Activated naive CD8-positive, alpha-beta T cell (primary cell): ENCODE measurements around the gene CNTNAP5.
"Not testable (repeated sequence)": the region's sequence is repeated elsewhere in the genome, so short reads cannot be mapped to it uniquely, and the experiment has no call there.

ENCODE experiments used
- H3K27ac Mint-ChIP-seq: one replicate; pipeline ENCODE4 v1.8.0; 2021; ENCODE audit warnings: mixed read lengths
- H3K27me3 Mint-ChIP-seq: one replicate; pipeline ENCODE4 v1.8.0; 2021; ENCODE audit warnings: mixed read lengths
- H3K36me3 Mint-ChIP-seq: one replicate; pipeline ENCODE4 v1.8.0; 2021; ENCODE audit warnings: mixed read lengths
- H3K4me1 Mint-ChIP-seq: one replicate; pipeline ENCODE4 v1.8.0; 2021; ENCODE audit warnings: low read depth, mixed read lengths
- H3K4me3 Mint-ChIP-seq: one replicate; pipeline ENCODE4 v1.8.0; 2021; ENCODE audit warnings: mild to moderate bottlenecking, mixed read lengths
- H3K9me3 Mint-ChIP-seq: one replicate; pipeline ENCODE4 v1.8.0; 2021; ENCODE audit warnings: low read depth, mixed read lengths

Gene CNTNAP5

GRCh38 chr2:124325667-124326440, 300.8 kb downstream of the CNTNAP5 start:
- Mint-ChIP-seq H3K27ac (no peak overlapping the region), H3K9me3 (no peaks in the 10 kb centered on the region), H3K4me1 (no peaks in the 10 kb centered on the region), H3K27me3 (no peaks in the 10 kb centered on the region), H3K36me3 (no peaks in the 10 kb centered on the region), H3K4me3 (no peak overlapping the region)

GRCh38 chr2:124327303-124327702, 302.2 kb downstream of the CNTNAP5 start:
- H3K27ac Mint-ChIP-seq, result no peak overlapping the region
- H3K9me3 Mint-ChIP-seq, result no peaks in the 10 kb centered on the region
- no peaks in the 10 kb centered on the region for H3K36me3 Mint-ChIP-seq
- H3K27me3 Mint-ChIP-seq, result no peaks in the 10 kb centered on the region
- H3K4me1 Mint-ChIP-seq, result no peaks in the 10 kb centered on the region
- no peak overlapping the region for H3K4me3 Mint-ChIP-seq

GRCh38 chr2:124328397-124328796, 303.3 kb downstream of the CNTNAP5 start:
- Mint-ChIP-seq H3K27me3 (no peaks in the 10 kb centered on the region), H3K27ac (no peak overlapping the region), H3K4me1 (no peaks in the 10 kb centered on the region), H3K9me3 (no peaks in the 10 kb centered on the region), H3K36me3 (no peaks in the 10 kb centered on the region), H3K4me3 (no peak overlapping the region)

- Mint-ChIP-seq H3K4me3 (no peak overlapping the region), H3K36me3 (no peaks in the 10 kb centered on the region), H3K27me3 (no peaks in the 10 kb centered on the region), H3K4me1 (no peaks in the 10 kb centered on the region), H3K27ac (no peak overlapping the region), H3K9me3 (peaks cover 4% of the 10 kb centered on the region)
These were observed 308.7 kb downstream of the CNTNAP5 start for GRCh38 chr2:124333784-124334183.

- Mint-ChIP-seq H3K4me3 (no peak overlapping the region), H3K27me3 (no peaks in the 10 kb centered on the region), H3K36me3 (no peaks in the 10 kb centered on the region), H3K27ac (no peak overlapping the region), H3K9me3 (peaks cover 10% of the 10 kb centered on the region), H3K4me1 (no peaks in the 10 kb centered on the region)
These were observed 310.0 kb downstream of the CNTNAP5 start for GRCh38 chr2:124335058-124335457.

GRCh38 chr2:124339709-124340108, 314.6 kb downstream of the CNTNAP5 start:
- H3K4me3 Mint-ChIP-seq, result no peak overlapping the region
- peaks cover 10% of the 10 kb centered on the region for H3K9me3 Mint-ChIP-seq
- no peak overlapping the region for H3K27ac Mint-ChIP-seq
- no peaks in the 10 kb centered on the region for H3K27me3 Mint-ChIP-seq
- H3K36me3 Mint-ChIP-seq, result no peaks in the 10 kb centered on the region
- no peaks in the 10 kb centered on the region for H3K4me1 Mint-ChIP-seq

- no peak overlapping the region for H3K27ac Mint-ChIP-seq
- no peaks in the 10 kb centered on the region for H3K4me1 Mint-ChIP-seq
- no peak overlapping the region for H3K4me3 Mint-ChIP-seq
- peaks cover 12% of the 10 kb centered on the region for H3K9me3 Mint-ChIP-seq
- no peaks in the 10 kb centered on the region for H3K36me3 Mint-ChIP-seq
- H3K27me3 Mint-ChIP-seq, result no peaks in the 10 kb centered on the region
These were observed 318.9 kb downstream of the CNTNAP5 start for GRCh38 chr2:124343827-124344498.

GRCh38 chr2:124347209-124347608, 322.1 kb downstream of the CNTNAP5 start:
- no peak overlapping the region for H3K27ac Mint-ChIP-seq
- H3K9me3 Mint-ChIP-seq, result peaks cover 6% of the 10 kb centered on the region
- H3K27me3 Mint-ChIP-seq, result no peaks in the 10 kb centered on the region
- no peaks in the 10 kb centered on the region for H3K36me3 Mint-ChIP-seq
- H3K4me3 Mint-ChIP-seq, result no peak overlapping the region
- H3K4me1 Mint-ChIP-seq, result no peaks in the 10 kb centered on the region

- Mint-ChIP-seq H3K27me3 (no peaks in the 10 kb centered on the region), H3K4me1 (no peaks in the 10 kb centered on the region), H3K27ac (no peak overlapping the region), H3K4me3 (no peak overlapping the region), H3K9me3 (no peaks in the 10 kb centered on the region), H3K36me3 (no peaks in the 10 kb centered on the region)
These were observed 328.6 kb downstream of the CNTNAP5 start for GRCh38 chr2:124353656-124354055.

GRCh38 chr2:124354466-124354865, 329.4 kb downstream of the CNTNAP5 start:
- no peaks in the 10 kb centered on the region for H3K27me3 Mint-ChIP-seq
- no peak overlapping the region for H3K27ac Mint-ChIP-seq
- H3K4me1 Mint-ChIP-seq, result no peaks in the 10 kb centered on the region
- H3K36me3 Mint-ChIP-seq, result no peaks in the 10 kb centered on the region
- H3K9me3 Mint-ChIP-seq, result no peaks in the 10 kb centered on the region
- H3K4me3 Mint-ChIP-seq, result no peak overlapping the region

GRCh38 chr2:124361966-124362365, 336.9 kb downstream of the CNTNAP5 start:
- not testable (repeated sequence) for H3K27ac Mint-ChIP-seq, H3K27me3 Mint-ChIP-seq, H3K4me1 Mint-ChIP-seq, H3K9me3 Mint-ChIP-seq, H3K36me3 Mint-ChIP-seq, H3K4me3 Mint-ChIP-seq

- no peak overlapping the region for H3K4me3 Mint-ChIP-seq
- peaks cover 7% of the 10 kb centered on the region for H3K9me3 Mint-ChIP-seq
- H3K27ac Mint-ChIP-seq, result no peak overlapping the region
- no peaks in the 10 kb centered on the region for H3K4me1 Mint-ChIP-seq
- no peaks in the 10 kb centered on the region for H3K36me3 Mint-ChIP-seq
- H3K27me3 Mint-ChIP-seq, result no peaks in the 10 kb centered on the region
These were observed 344.1 kb downstream of the CNTNAP5 start for GRCh38 chr2:124369181-124369580.

- no peaks in the 10 kb centered on the region for H3K4me1 Mint-ChIP-seq
- no peak overlapping the region for H3K27ac Mint-ChIP-seq
- H3K4me3 Mint-ChIP-seq, result no peak overlapping the region
- no peaks in the 10 kb centered on the region for H3K27me3 Mint-ChIP-seq
- H3K9me3 Mint-ChIP-seq, result peaks cover 2% of the 10 kb centered on the region
- no peaks in the 10 kb centered on the region for H3K36me3 Mint-ChIP-seq
These were observed 355.2 kb downstream of the CNTNAP5 start for GRCh38 chr2:124380221-124380749.

GRCh38 chr2:124382067-124382618, 357.1 kb downstream of the CNTNAP5 start:
- H3K27me3 Mint-ChIP-seq, result no peaks in the 10 kb centered on the region
- no peaks in the 10 kb centered on the region for H3K36me3 Mint-ChIP-seq
- H3K9me3 Mint-ChIP-seq, result peaks cover 4% of the 10 kb centered on the region

GRCh38 chr2:124395961-124396360, 370.9 kb downstream of the CNTNAP5 start:
- Mint-ChIP-seq H3K36me3 (no peaks in the 10 kb centered on the region), H3K9me3 (peaks cover 4% of the 10 kb centered on the region), H3K27ac (no peak overlapping the region), H3K4me1 (no peaks in the 10 kb centered on the region), H3K27me3 (no peaks in the 10 kb centered on the region), H3K4me3 (no peak overlapping the region)

More at GRCh38 chr2:124382067-124382618, 357.1 kb downstream of the CNTNAP5 start:
- Mint-ChIP-seq H3K4me1 (no peaks in the 10 kb centered on the region), H3K4me3 (no peak overlapping the region), H3K27ac (no peak overlapping the region)
